Stimulated activated naive CD4-positive, alpha-beta T cell (primary cell): Measurements from ENCODE around the gene RNF144B.
"Not testable (repeated sequence)": the region's sequence is repeated elsewhere in the genome, so short reads cannot be mapped to it uniquely, and the experiment has no call there.

Source experiments
- DNase-seq, 6 experiments: peaks; one replicate each; lab custom pipeline; 2025; lab: John Stamatoyannopoulos, UW

The RNF144B gene

DNA sequence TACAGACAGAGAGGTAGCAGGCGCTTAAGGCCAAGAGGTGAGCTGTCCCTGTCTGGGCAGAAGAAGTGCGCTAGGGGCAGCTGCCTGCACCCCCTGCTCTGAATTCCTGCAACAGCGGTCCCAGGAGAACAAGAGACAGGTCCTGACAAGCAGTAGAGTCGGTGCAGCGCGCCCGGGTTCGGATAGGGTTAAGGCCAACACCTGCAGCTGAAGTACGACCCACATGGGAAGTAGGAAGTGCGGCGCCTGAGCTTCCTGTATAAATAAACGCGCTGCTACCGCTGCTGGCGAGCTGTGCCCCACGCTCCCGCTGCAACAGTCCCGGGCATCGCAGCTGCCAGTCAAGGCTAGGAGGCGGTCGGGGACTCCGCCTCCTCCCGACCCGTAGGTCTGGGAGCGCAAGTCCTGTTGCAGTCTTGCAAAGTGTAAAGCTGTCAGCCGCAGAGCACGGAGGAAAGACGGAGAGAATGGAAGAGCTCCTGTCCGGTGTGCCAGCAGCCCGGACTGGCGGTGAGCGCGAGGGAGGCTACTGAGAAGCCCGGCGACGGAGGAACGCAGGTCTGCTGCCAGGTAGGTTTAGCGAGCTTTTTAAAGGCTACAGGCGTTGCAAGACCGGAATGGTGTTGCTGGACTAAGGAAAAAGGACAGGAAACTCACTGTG lies at the start of gene RNF144B:
Gene RNF144B (plus strand): TSS at position 290 of the 661 bp plus-strand sequence. CDS start 12,185 bp downstream, outside the sequence.
- peak; percentile 28 to 71 (median 56) for DNase-seq

- DNase-seq = no peak
Measured at GRCh38 chr6:18339599-18339998, 47.6 kb upstream of the RNF144B start.

DNA sequence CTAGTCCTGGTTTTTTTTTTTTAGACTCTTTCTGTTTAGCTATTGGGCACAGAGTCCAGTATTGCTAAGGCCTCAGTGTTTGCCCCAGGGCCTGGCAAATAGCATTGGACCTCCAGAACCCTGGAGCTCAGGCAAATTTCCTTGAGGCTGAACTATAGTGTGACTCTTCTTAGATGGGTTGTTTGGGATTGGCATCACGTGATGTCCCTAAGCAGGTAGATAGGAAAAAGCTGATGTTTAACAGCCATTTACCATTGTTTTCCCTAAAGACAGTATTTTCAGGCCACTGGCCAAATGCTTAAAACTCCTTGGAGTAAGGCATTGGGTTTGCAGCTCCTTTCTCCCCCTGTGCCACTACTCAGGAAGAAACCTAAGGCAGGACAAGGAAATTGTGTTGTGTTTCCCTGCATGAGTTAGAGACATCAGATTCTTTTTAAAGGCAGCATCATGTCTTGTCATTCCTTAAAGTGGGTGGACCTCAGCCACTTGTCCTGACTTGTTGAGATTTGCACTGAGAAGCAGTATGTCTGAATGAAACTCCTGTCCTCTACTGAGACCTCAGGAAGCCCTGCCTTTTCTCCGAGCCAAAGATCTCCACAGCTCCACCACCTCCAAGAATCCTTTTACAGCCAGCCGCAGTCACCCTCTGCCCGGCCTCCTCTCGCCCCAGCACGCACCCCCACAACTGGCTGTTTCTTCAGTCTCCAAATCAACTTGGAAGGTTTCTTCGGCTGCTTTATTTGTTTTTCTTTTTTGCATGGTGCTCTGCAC lies 46.2 kb upstream of the RNF144B start:
- no peak for DNase-seq

GRCh38 chr6:18342223-18342622 lies 44.9 kb upstream of the RNF144B start:
- DNase-seq = no peak

DNA sequence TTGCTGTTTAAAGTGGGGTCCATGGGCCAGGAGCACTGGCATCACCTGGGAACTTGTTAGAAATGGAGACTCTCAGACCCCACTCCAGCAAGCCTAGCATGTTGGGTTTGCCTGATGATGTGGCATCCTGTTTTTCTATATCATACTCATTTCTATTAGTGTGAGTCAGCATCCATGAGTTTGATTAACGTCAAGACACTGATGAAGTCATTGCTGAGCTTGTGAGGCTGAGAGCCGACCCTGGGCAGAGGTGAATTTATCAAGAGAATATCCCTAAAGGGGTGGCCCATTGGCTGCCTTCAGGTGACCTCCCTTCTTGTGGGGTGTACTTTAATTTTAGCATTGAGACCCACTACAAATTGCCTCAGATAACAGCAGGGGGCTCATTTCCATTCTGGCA lies 43.4 kb upstream of the RNF144B start:
- DNase-seq = no peak

DNA sequence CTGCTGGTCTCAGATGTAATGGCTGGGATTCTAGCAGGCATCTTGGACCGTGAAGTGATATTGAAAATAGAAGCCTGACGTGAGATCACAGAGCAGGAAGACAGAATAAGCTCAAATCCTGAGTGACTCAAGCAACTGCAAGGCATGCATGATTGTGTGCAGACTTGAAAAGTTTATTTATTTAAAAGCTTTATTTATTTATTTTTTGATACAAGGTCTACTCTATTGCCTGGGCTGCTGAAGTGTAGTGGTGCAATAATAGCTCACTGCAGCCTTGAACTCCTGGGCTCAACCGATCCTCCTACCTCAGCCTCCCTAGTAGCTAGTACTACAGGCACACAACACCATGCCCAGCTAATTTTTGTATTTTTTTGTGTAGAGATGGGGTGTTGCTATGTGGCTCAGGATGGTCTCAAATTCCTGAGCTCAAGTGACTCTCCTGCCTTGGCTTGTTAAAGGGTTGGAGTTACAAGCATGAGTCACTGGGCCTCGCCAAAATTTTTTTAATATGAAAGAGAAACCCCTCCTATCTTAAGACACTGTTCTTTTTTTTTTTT lies 40.1 kb upstream of the RNF144B start:
- no peak for DNase-seq

GRCh38 chr6:18347866-18348265 lies 39.3 kb upstream of the RNF144B start:
- DNase-seq = no peak

GRCh38 chr6:18349386-18349785 lies 37.8 kb upstream of the RNF144B start:
- DNase-seq = no peak

DNA sequence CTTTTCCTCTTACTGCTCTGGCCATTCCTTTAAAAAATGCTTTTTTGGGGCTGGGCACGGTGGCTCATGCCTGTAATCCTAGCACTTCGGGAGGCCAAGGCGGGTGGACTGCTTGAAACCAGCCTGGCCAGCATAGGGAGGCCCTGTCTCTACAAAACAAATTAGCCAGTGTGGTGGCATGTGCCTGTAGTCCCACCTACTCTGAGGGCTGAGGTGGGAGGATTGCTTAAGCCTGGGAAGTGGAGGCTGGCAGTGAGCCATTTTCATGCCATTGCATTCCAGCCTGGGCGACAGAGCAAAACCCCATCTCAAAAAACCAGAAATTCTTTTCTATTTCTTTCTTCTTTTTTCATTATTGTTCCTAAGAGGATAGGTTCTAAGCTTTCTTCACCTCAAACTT lies 36.9 kb upstream of the RNF144B start:
- no peak for DNase-seq

DNA sequence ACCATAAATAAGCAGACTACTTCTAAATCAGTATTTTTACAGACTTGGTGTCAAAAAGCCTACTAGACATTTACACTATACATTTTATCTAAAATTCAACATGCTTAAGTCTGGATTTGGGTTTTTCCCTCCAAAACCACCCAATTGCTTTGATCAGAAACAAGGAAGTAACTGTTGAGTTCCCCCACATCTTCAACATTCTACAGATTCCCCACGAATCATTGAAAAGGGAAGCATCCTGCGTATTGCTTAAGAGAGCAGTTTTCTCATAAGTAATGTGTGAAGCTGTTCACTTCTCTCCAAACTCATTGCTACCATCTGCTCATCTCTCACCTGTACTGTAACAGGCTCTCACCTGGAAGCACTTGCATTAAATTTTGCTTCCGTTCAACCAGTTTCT lies 36.4 kb upstream of the RNF144B start:
- no peak for DNase-seq

GRCh38 chr6:18352001-18352400 lies 35.1 kb upstream of the RNF144B start:
- no peak for DNase-seq

DNA sequence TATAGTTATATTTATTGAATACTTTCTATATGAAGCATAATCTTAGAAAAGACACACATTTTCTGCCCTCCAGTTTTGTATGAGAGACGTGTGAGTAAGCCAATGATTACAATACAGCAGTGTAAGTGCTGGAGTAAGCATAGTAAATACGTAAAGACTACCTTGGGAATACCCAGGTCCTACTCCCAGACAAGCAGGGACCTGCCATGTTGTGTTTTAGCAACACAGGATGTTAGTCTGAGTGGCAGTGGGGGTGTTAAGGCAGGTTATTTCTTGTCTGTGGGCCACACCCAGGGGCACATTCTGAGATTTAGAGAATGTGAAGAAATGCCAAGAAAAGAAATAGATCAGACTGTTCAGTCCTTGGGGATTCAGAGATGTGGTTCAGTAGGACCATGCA lies 34.3 kb upstream of the RNF144B start:
- no peak for DNase-seq

- no peak for DNase-seq
Measured at GRCh38 chr6:18353251-18353650, 33.9 kb upstream of the RNF144B start.

DNA sequence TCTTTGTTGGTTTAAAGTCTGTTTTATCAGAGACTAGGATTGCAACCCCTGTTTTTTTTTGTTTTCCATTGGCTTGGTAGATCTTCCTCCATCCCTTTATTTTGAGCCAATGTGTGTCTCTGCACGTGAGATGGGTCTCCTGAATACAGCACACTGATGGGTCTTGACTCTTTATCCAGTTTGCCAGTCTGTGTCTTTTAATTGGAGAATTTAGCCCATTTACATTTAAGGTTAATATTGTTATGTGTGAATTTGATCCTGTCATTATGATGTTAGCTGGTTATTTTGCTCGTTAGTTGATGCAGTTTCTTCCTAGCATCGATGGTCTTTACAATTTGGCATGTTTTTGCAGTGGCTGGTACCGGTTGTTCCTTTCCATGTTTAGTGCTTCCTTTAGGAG lies 29.6 kb upstream of the RNF144B start:
- DNase-seq = not testable (repeated sequence)

DNA sequence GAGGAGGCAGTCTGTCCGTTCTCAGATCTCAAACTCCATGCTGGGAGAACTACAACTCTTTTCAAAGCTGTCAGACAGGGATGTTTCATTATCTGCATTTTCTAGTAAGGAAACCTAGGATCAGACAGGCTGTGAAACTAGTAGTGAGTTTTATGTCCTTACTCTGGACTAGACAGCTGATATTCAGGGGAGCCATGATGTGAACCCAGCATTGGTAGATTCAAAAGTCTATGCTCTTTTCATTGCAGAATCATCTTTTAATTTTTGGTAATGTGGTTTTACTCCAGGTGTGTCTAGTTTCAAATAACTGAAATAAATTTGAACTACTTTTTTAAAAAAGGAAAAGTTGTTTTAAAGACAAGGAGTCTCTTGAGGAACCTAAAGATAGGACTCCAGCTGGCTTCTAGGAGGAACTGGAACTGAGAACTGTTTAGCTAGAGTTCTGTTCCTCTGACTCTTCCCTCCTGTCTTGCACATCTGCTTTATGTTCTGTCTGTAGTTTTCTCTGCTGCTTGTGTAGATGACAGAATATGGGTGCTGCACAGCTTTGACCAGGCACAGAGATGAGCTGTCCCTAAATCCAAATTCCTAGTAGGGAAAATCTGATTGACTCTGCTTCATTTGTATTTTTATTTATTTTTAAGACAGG lies 27.8 kb upstream of the RNF144B start:
- no peak for DNase-seq

GRCh38 chr6:18360188-18360587 lies 27.0 kb upstream of the RNF144B start:
- DNase-seq = no peak

DNA sequence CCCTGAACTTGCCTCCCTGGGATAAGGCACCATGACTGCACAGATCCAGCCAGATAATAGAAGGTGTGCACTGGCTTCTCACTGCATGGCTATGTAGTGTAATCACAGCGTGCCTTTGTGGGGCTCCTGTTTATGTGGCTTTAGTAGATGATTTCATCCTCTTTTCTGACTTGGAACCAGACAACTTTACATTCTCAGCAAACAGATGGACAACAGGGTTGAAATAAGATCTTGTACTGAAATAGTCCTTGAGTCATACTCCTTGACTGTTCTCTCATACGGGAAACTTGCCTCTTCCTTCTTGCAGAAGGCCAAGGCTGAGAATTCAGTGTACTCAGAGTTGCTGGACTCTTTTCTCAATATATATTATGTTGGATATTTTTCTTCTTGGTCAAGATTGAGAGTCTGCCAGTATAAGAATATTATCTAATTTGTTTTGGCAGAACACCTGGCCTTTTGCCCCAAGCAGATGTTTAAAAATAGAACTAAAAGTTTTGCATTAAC lies 25.0 kb upstream of the RNF144B start:
- DNase-seq = no peak

- no peak for DNase-seq
Measured at GRCh38 chr6:18363746-18364145, 23.4 kb upstream of the RNF144B start.

GRCh38 chr6:18364561-18364960 lies 22.6 kb upstream of the RNF144B start:
- DNase-seq = not testable (repeated sequence)

- DNase-seq = no peak
Measured at GRCh38 chr6:18367371-18367770, 19.8 kb upstream of the RNF144B start.

DNA sequence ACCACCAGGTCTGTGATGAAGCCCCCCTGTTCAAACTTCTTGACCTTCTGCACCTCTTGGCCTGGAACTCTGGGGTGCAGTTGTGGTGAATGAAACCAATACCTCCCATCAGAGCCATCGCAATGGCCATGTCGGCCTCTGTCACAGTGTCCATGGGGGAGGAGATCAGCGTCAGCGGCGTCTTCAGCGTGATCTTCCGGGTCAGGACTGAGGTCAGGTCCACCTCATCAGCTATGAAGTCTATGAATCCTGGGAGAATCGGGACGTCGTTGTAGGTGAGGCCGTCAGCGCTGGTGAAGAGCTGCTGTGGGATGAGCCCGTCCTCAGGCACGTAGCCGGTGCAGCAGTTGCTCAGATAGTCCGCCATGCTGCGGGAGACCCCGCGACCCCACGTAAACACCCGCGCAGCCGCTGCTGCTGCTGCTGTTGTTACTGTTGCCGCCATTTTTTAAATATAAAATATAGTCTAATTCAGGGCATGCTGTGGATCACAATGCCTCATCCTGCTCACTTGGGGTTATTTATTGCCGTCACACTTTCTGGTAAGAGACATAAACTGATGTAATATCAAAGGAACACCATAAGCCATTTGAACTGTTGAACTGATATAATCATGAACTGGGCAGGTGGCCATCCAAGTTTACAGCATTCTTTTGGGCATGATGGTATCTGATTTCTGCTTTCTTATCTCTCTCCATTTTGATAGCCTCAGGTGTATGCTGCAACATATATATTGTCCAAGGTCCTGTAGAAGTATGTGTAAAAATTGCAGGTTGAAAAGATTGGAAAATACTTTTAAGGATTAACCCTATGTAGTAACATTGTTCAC lies 18.7 kb upstream of the RNF144B start:
- DNase-seq = no peak

GRCh38 chr6:18371010-18371409 lies 16.1 kb upstream of the RNF144B start:
- no peak for DNase-seq
